Esophagus muscularis mucosa (tissue), 4 donors: Measurements from ENCODE around the gene ZNF416.

Source experiments
- CTCF ChIP-seq, 3 experiments: fragments of 200-600 bp in 2 of 3; fragments of 450-650 bp in 1 of 3; sonication (generic) in 2 of 3; IDR thresholded peaks; one replicate each; pipeline ENCODE4 v1.5.1; 2017 to 2019; ENCODE audit warnings: antibody characterized with exemption in 3 of 3, mild to moderate bottlenecking in 2 of 3, moderate library complexity in 1 of 3
- EP300 ChIP-seq: sonication (generic); formaldehyde crosslinking; IDR thresholded peaks from one replicate; pipeline ENCODE4 v1.6.1; 2017; ENCODE audit warnings: antibody characterized with exemption
- POLR2A ChIP-seq: fragments of 450-650 bp; IDR thresholded peaks from one replicate; pipeline ENCODE4 v1.6.1; 2017; ENCODE audit warnings: antibody characterized with exemption, moderate library complexity, mild to moderate bottlenecking, low read depth
- POLR2AphosphoS5 ChIP-seq, 2 donors: sonication (generic); formaldehyde crosslinking; IDR thresholded peaks; one replicate each; pipeline ENCODE4 v1.6.1; 2017; ENCODE audit warnings: antibody characterized with exemption in 2 of 2

DNA sequence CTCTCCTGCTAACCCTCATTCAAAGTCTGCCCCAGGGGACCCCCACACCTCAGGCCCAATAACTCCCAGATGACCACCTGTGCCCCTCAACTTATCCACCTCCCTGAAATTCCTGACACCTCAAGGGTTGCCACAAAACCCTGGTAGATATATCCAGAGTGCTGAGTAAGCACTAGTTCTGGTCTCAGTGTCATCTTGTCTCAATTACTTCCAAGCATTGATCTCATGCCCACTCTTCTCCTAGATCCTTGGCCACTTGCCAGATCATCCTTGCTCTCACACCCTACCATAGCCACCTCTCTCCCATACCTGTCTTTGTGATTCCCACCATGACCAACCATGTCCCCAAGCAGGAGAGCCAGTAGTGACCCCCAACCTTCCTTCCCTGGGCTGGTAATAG, 2.0 kb downstream of the ZNF416 start:
- TF ChIP-seq CTCF (IDR thresholded peaks at IDR 0.05) = no peak
- no peak for TF ChIP-seq POLR2AphosphoS5 (IDR thresholded peaks at IDR 0.05)
- no peak for TF ChIP-seq POLR2A
- no peak for TF ChIP-seq EP300
